NB4 (cell line): ENCODE results near the gene FRK.

Source experiments
- DNase-seq: peaks from one replicate; pipeline ENCODE4 v3.0.0; 2010; ENCODE audit warnings: low read depth
- H3K4me3 ChIP-seq: one replicate; pipeline ENCODE4 v1.5.1; 2011; ENCODE audit warnings: mild to moderate bottlenecking, low read depth, low read length, moderate library complexity
- CTCF ChIP-seq: IDR thresholded peaks from one replicate; pipeline ENCODE4 v1.5.1; 2012; ENCODE audit warnings: low read depth, low read length
- MAX ChIP-seq: IDR thresholded peaks from 2 replicates; pipeline ENCODE4 v1.6.1; 2011; ENCODE audit warnings: low read depth, low read length
- MYC ChIP-seq: IDR thresholded peaks from 2 replicates; pipeline ENCODE4 v1.6.1; 2011; ENCODE audit warnings: low read depth, low read length
- POLR2A ChIP-seq: IDR thresholded peaks from 2 replicates; pipeline ENCODE4 v1.6.1; 2011; ENCODE audit warnings: mild to moderate bottlenecking; ENCODE audit not compliant: insufficient read length; ENCODE audit errors: extremely low read depth

The FRK gene

GRCh38 chr6:115901896-115902295 is 158.8 kb downstream of the FRK start:
- DNase-seq, result no peak
- H3K4me3 ChIP-seq, result no peak overlapping the region
- TF ChIP-seq CTCF (no peak), MYC (no peak), POLR2A (no peak), MAX (no peak)

- DNase-seq, result peak; percentile 10
- no peak overlapping the region for H3K4me3 ChIP-seq
- TF ChIP-seq MYC (no peak), MAX (no peak)
These were observed 160.9 kb downstream of the FRK start for GRCh38 chr6:115899730-115900282.

- no peak overlapping the region for H3K4me3 ChIP-seq
- no peak for DNase-seq
- TF ChIP-seq POLR2A (no peak), MYC (no peak), CTCF (no peak)
These were observed 162.4 kb downstream of the FRK start for GRCh38 chr6:115898246-115898645.

- TF ChIP-seq MYC, result no peak
- no peak for TF ChIP-seq MAX
- TF ChIP-seq CTCF, result peak; percentile 77
- DNase-seq, result peak; percentile 42
- H3K4me3 ChIP-seq, result no peak overlapping the region
These were observed 164.1 kb downstream of the FRK start for GRCh38 chr6:115896538-115897129.

GRCh38 chr6:115894426-115894992 is 166.2 kb downstream of the FRK start:
- no peak overlapping the region for H3K4me3 ChIP-seq
- DNase-seq, result no peak
- no peak for TF ChIP-seq MAX
- no peak for TF ChIP-seq POLR2A
- TF ChIP-seq MYC, result no peak
- TF ChIP-seq CTCF, result no peak

- no peak for TF ChIP-seq POLR2A
- no peak for TF ChIP-seq MAX
- no peak for TF ChIP-seq MYC
- TF ChIP-seq CTCF, result no peak
- H3K4me3 ChIP-seq, result no peak overlapping the region
- no peak for DNase-seq
These were observed 168.9 kb downstream of the FRK start for GRCh38 chr6:115891750-115892149.
